Hepatocyte (in vitro differentiated cells): ENCODE data around the gene PYCR2. TPM values are rescaled to one million over a fixed set of nuclear protein-coding genes. Genes with fewer than 3 reads are reported as not detected.
"Not testable (repeated sequence)": the region's sequence is repeated elsewhere in the genome, so short reads cannot be mapped to it uniquely, and the experiment has no call there.

Source experiments
- DNase-seq: peaks from one replicate; pipeline ENCODE4 v3.0.0-alpha.2; 2016; ENCODE audit warnings: low spot score
- H2AFZ ChIP-seq: fragments of 200-600 bp; sonication (generic); 2 replicates; pipeline ENCODE4 v1.6.0; 2016; ENCODE audit warnings: antibody characterized with exemption, mild to moderate bottlenecking
- H3K27ac ChIP-seq: fragments of 200-600 bp; sonication (generic); 2 replicates; pipeline ENCODE4 v1.5.1; 2016; ENCODE audit warnings: mild to moderate bottlenecking
- H3K27me3 ChIP-seq: fragments of 200-600 bp; sonication (generic); 2 replicates; pipeline ENCODE4 v1.6.1; 2016
- H3K36me3 ChIP-seq: fragments of 200-600 bp; sonication (generic); replicated peaks from 2 replicates; pipeline ENCODE4 v1.5.1; 2016; ENCODE audit warnings: low read depth; ENCODE audit not compliant: insufficient read depth
- H3K4me1 ChIP-seq: fragments of 200-600 bp; sonication (generic); 2 replicates; pipeline ENCODE4 v1.5.1; 2016; ENCODE audit warnings: mild to moderate bottlenecking, moderate library complexity; ENCODE audit not compliant: insufficient read depth
- H3K4me2 ChIP-seq: fragments of 200-600 bp; sonication (generic); 2 replicates; pipeline ENCODE4 v1.6.0; 2016
- H3K4me3 ChIP-seq: fragments of 200-600 bp; sonication (generic); 2 replicates; pipeline ENCODE4 v1.5.1; 2016; ENCODE audit warnings: mild to moderate bottlenecking
- H3K79me2 ChIP-seq: fragments of 200-600 bp; sonication (generic); 2 replicates; pipeline ENCODE4 v1.6.0; 2017; ENCODE audit warnings: mild to moderate bottlenecking
- H3K9me2 ChIP-seq: fragments of 200-600 bp; sonication (generic); replicated peaks from 2 replicates; pipeline ENCODE4 v1.6.0; 2017; ENCODE audit warnings: mild to moderate bottlenecking; ENCODE audit not compliant: insufficient read depth
- H3K9me3 ChIP-seq: fragments of 200-600 bp; sonication (generic); 2 replicates; pipeline ENCODE4 v1.5.1; 2016; ENCODE audit warnings: low read depth, mild to moderate bottlenecking
- H4K20me1 ChIP-seq: fragments of 200-600 bp; sonication (generic); 2 replicates; pipeline ENCODE4 v1.6.0; 2016; ENCODE audit warnings: mild to moderate bottlenecking; ENCODE audit not compliant: insufficient read depth, poor library complexity, severe bottlenecking
- CTCF ChIP-seq: fragments of 200-600 bp; sonication (generic); IDR thresholded peaks from 2 replicates; pipeline ENCODE4 v1.5.1; 2016; ENCODE audit warnings: antibody characterized with exemption, mild to moderate bottlenecking; ENCODE audit not compliant: poor library complexity
- EZH2 ChIP-seq: fragments of 200-600 bp; sonication (generic); IDR thresholded peaks from 2 replicates; pipeline ENCODE4 v1.6.1; 2016; ENCODE audit warnings: antibody characterized with exemption, mild to moderate bottlenecking, borderline replicate concordance
- EZH2phosphoT487 ChIP-seq: fragments of 200-600 bp; sonication (generic); IDR thresholded peaks from one replicate; pipeline ENCODE4 v1.6.1; 2018; ENCODE audit warnings: antibody characterized with exemption, mild to moderate bottlenecking, low read depth, moderate library complexity; ENCODE audit not compliant: unreplicated experiment, severe bottlenecking
- WGBS: methylation state at CpG from one replicate; pipeline ENCODE4 v1.1.6; 2016; ENCODE audit warnings: low lambda C conversion rate; ENCODE audit errors: missing lambda C conversion rate; 5-methylcytosine and 5-hydroxymethylcytosine counted together
- polyA plus RNA-seq: library from polyadenylated mRNA; unstranded; fragments of >200 nt; fragmentation: Nextera tagmentation; extraction: Ambion mirVana; gene quantifications from 2 replicates; pipeline ENCODE4 v1.2.1, GENCODE V29; 2016
- total RNA-seq: library from RNA; depleted of rRNA; stranded (reverse); fragments of >200 nt; gene quantifications from 2 replicates; pipeline ENCODE4 v1.2.3, GENCODE V29; 2014

The PYCR2 gene
- total RNA-seq (26.9 and 33.5 TPM in 2 replicates), polyA plus RNA-seq (49.2 and 60.1 TPM in 2 replicates)

- no peaks in the 10 kb centered on the region for H3K9me3 ChIP-seq
- peak within 1 kb of the TSS; percentile 85 for H3K4me2 ChIP-seq
- DNase-seq: peak; percentile 98
- no peaks in the 10 kb centered on the region for H3K27me3 ChIP-seq
- H4K20me1 ChIP-seq: no peaks in the 10 kb centered on the region
- no peaks in the 10 kb centered on the region for H3K9me2 ChIP-seq
- peak within 1 kb of the TSS; percentile 95 for H3K27ac ChIP-seq
- H3K36me3 ChIP-seq: no peaks in the 10 kb centered on the region
- no peak for TF ChIP-seq EZH2phosphoT487
- TF ChIP-seq CTCF: peak; percentile 3
- H3K4me3 ChIP-seq: peak within 1 kb of the TSS; percentile 76
- H3K79me2 ChIP-seq: peaks cover 19% of the 10 kb centered on the region
- H2AFZ ChIP-seq: peak within 1 kb of the TSS; percentile 83
- H3K4me1 ChIP-seq: peaks cover 14% of the 10 kb centered on the region
- WGBS: under 1% methylated on average over 61 of the region's 80 CpGs
Observed at GRCh38 chr1:225923692-225924555, at the start of gene PYCR2. TSS of gene PYCR2 (minus strand) at chr1:225924250. CDS start at chr1:225924110, 140 bp downstream.

GRCh38 chr1:225973158-225973557, 49.1 kb upstream of the PYCR2 start:
- H3K4me1 ChIP-seq: no peaks in the 10 kb centered on the region
- H3K4me2 ChIP-seq: no peak overlapping the region
- no peak for DNase-seq
- no peaks in the 10 kb centered on the region for H3K79me2 ChIP-seq
- H2AFZ ChIP-seq: no peak overlapping the region
- H3K9me2 ChIP-seq: no peaks in the 10 kb centered on the region
- WGBS: 65% methylated on average over 5 of the region's 5 CpGs
- H3K36me3 ChIP-seq: no peaks in the 10 kb centered on the region
- H4K20me1 ChIP-seq: no peaks in the 10 kb centered on the region
- no peaks in the 10 kb centered on the region for H3K27me3 ChIP-seq
- H3K9me3 ChIP-seq: no peaks in the 10 kb centered on the region
- TF ChIP-seq EZH2 (no peak), CTCF (no peak), EZH2phosphoT487 (no peak)
- H3K4me3 ChIP-seq: no peak overlapping the region
- H3K27ac ChIP-seq: no peak overlapping the region

GRCh38 chr1:225972344-225973152, 48.5 kb upstream of the PYCR2 start:
- H3K79me2 ChIP-seq: no peaks in the 10 kb centered on the region
- H2AFZ ChIP-seq: no peak overlapping the region
- no peaks in the 10 kb centered on the region for H3K36me3 ChIP-seq
- no peak overlapping the region for H3K4me3 ChIP-seq
- H3K27ac ChIP-seq: no peak overlapping the region
- DNase-seq: no peak
- no peaks in the 10 kb centered on the region for H4K20me1 ChIP-seq
- no peaks in the 10 kb centered on the region for H3K9me2 ChIP-seq
- no peak overlapping the region for H3K4me2 ChIP-seq
- H3K9me3 ChIP-seq: no peaks in the 10 kb centered on the region
- no peaks in the 10 kb centered on the region for H3K4me1 ChIP-seq
- 96% methylated on average over 15 of the region's 15 CpGs for WGBS
- H3K27me3 ChIP-seq: no peaks in the 10 kb centered on the region
- no peak for TF ChIP-seq EZH2
- TF ChIP-seq CTCF: no peak
- TF ChIP-seq EZH2phosphoT487: no peak

GRCh38 chr1:225970592-225971157, 46.6 kb upstream of the PYCR2 start:
- not testable (repeated sequence) for H3K4me1 ChIP-seq, H3K9me3 ChIP-seq, H3K9me2 ChIP-seq, H3K79me2 ChIP-seq, H3K36me3 ChIP-seq, H4K20me1 ChIP-seq, H3K4me3 ChIP-seq, H3K27ac ChIP-seq, DNase-seq, H3K27me3 ChIP-seq, H3K4me2 ChIP-seq, H2AFZ ChIP-seq
- WGBS: 91% methylated on average over 16 of the region's 16 CpGs

GRCh38 chr1:225969751-225970150, 45.7 kb upstream of the PYCR2 start:
- H3K27ac ChIP-seq, H3K36me3 ChIP-seq, H3K4me2 ChIP-seq, H3K4me1 ChIP-seq, H3K79me2 ChIP-seq, H3K9me2 ChIP-seq, H3K27me3 ChIP-seq, H2AFZ ChIP-seq, H3K9me3 ChIP-seq, H3K4me3 ChIP-seq, DNase-seq, H4K20me1 ChIP-seq: not testable (repeated sequence)
- 97% methylated on average over 27 of the region's 28 CpGs for WGBS
